Endodermal cell (in vitro differentiated cells): ENCODE data around the gene TRAPPC2. TPM values are rescaled to one million over a fixed set of nuclear protein-coding genes. Genes with fewer than 3 reads are reported as not detected.

Source experiments
- DNase-seq: peaks from one replicate; pipeline ENCODE4 v3.0.0-alpha.2; 2017
- H3K27ac ChIP-seq: 2 replicates; pipeline ENCODE4 v1.5.1; 2013; ENCODE audit warnings: mild to moderate bottlenecking, low read depth, low read length, moderate library complexity
- H3K27me3 ChIP-seq: 2 replicates; pipeline ENCODE4 v1.6.1; 2013; ENCODE audit warnings: mild to moderate bottlenecking, low read length, moderate library complexity; ENCODE audit not compliant: insufficient read depth, control insufficient read depth, poor library complexity, severe bottlenecking
- H3K36me3 ChIP-seq: 2 replicates; pipeline ENCODE4 v1.7.0; 2013; ENCODE audit warnings: mild to moderate bottlenecking, low read length, moderate library complexity; ENCODE audit not compliant: control insufficient read depth, insufficient read depth
- H3K4me1 ChIP-seq: one replicate; pipeline ENCODE4 v1.7.0; 2013; ENCODE audit warnings: low read length; ENCODE audit not compliant: control insufficient read depth, insufficient read depth
- H3K4me3 ChIP-seq: 2 replicates; pipeline ENCODE4 v1.5.1; 2013; ENCODE audit warnings: mild to moderate bottlenecking, low read length, moderate library complexity
- H3K9ac ChIP-seq: 2 replicates; pipeline ENCODE4 v1.6.1; 2013; ENCODE audit warnings: mild to moderate bottlenecking, low read length, moderate library complexity; ENCODE audit not compliant: poor library complexity, severe bottlenecking; ENCODE audit errors: extremely low read depth
- H3K9me3 ChIP-seq: 2 replicates; pipeline ENCODE4 v1.6.1; 2013; ENCODE audit warnings: mild to moderate bottlenecking, low read length, moderate library complexity; ENCODE audit not compliant: control insufficient read depth
- H3K27ac Mint-ChIP-seq: 2 replicates; pipeline ENCODE4 v1.8.0; 2020; ENCODE audit warnings: mixed read lengths
- H3K27me3 Mint-ChIP-seq: 2 replicates; pipeline ENCODE4 v1.8.0; 2021; ENCODE audit warnings: mild to moderate bottlenecking, mixed read lengths; ENCODE audit not compliant: insufficient read depth
- H3K36me3 Mint-ChIP-seq: 2 replicates; pipeline ENCODE4 v1.8.0; 2020; ENCODE audit warnings: low read depth, mixed read lengths
- H3K4me1 Mint-ChIP-seq: 2 replicates; pipeline ENCODE4 v1.8.0; 2020; ENCODE audit warnings: mixed read lengths
- H3K4me3 Mint-ChIP-seq: 2 replicates; pipeline ENCODE4 v1.8.0; 2020; ENCODE audit warnings: mild to moderate bottlenecking, moderate library complexity, mixed read lengths
- H3K9me3 Mint-ChIP-seq: 2 replicates; pipeline ENCODE4 v1.8.0; 2020; ENCODE audit warnings: mild to moderate bottlenecking, mixed read lengths
- CTCF ChIP-seq: fragments of 200-600 bp; sonication (generic); conservative IDR thresholded peaks from 2 replicates; pipeline ENCODE4 v1.5.0; 2021; ENCODE audit warnings: antibody characterized with exemption, mild to moderate bottlenecking
- WGBS, 2 experiments: methylation state at CpG; one replicate each; pipeline versions ENCODE4 v1.1.5 to v1.1.7; 2013; ENCODE audit warnings: missing lambda C conversion rate in 2 of 2, mixed read lengths in 1 of 2; ENCODE audit not compliant: insufficient coverage in 1 of 2, insufficient read length in 1 of 2; 5-methylcytosine and 5-hydroxymethylcytosine counted together
- total RNA-seq, 2 donors: library from RNA; stranded (reverse); fragmentation: NEBNext Ultra II Directional in 1 of 2; extraction: Animal tissue kit (Norgen Biotek cat#: 25700) in 1 of 2; gene quantifications; 2 replicates in 1 of 2; 3 replicates in 1 of 2; pipeline ENCODE4 v1.2.1, GENCODE V29; 2021

Gene TRAPPC2
- total RNA-seq, 2 donors from 2014 or later: 12.8 to 14.7 TPM

GRCh38 chrX:13699183-13699826, 35.1 kb downstream of the TRAPPC2 start:
- no peak for TF ChIP-seq CTCF
- no peak overlapping the region for H3K4me3 Mint-ChIP-seq
- H3K36me3 Mint-ChIP-seq: no peaks in the 10 kb centered on the region
- WGBS, 2 experiments: 95 to 100% methylated on average over 1 to 5 of the region's 7 CpGs
- H3K4me1 Mint-ChIP-seq: peaks cover 3% of the 10 kb centered on the region
- Histone ChIP-seq H3K9me3 (no peaks in the 10 kb centered on the region), H3K9ac (no peak overlapping the region), H3K4me3 (no peak overlapping the region), H3K27ac (no peak overlapping the region), H3K36me3 (peaks cover 8% of the 10 kb centered on the region), H3K27me3 (no peaks in the 10 kb centered on the region), H3K4me1 (no peaks in the 10 kb centered on the region)
- no peaks in the 10 kb centered on the region for H3K27me3 Mint-ChIP-seq
- DNase-seq: no peak
- no peak overlapping the region for H3K27ac Mint-ChIP-seq
- peaks cover 55% of the 10 kb centered on the region for H3K9me3 Mint-ChIP-seq

GRCh38 chrX:13698432-13698831, 36.0 kb downstream of the TRAPPC2 start:
- no peaks in the 10 kb centered on the region for H3K27me3 ChIP-seq
- Mint-ChIP-seq H3K27ac (no peak overlapping the region), H3K4me3 (no peak overlapping the region), H3K36me3 (no peaks in the 10 kb centered on the region), H3K4me1 (peaks cover 7% of the 10 kb centered on the region), H3K9me3 (peaks cover 59% of the 10 kb centered on the region), H3K27me3 (no peaks in the 10 kb centered on the region)
- WGBS, 2 experiments: 100% methylated on average over 1 of the region's 1 CpG; no CpG with 5 or more reads in 1 of the 2 experiments
- DNase-seq: no peak
- no peaks in the 10 kb centered on the region for H3K9me3 ChIP-seq
- no peak overlapping the region for H3K4me3 ChIP-seq
- no peak overlapping the region for H3K9ac ChIP-seq
- peaks cover 4% of the 10 kb centered on the region for H3K36me3 ChIP-seq
- H3K4me1 ChIP-seq: no peaks in the 10 kb centered on the region
- TF ChIP-seq CTCF: no peak
- H3K27ac ChIP-seq: no peak overlapping the region

- no peaks in the 10 kb centered on the region for H3K9me3 ChIP-seq
- H3K4me1 ChIP-seq: no peaks in the 10 kb centered on the region
- peaks cover 4% of the 10 kb centered on the region for H3K36me3 ChIP-seq
- Mint-ChIP-seq H3K9me3 (peaks cover 64% of the 10 kb centered on the region), H3K27ac (no peak overlapping the region), H3K4me1 (peaks cover 11% of the 10 kb centered on the region), H3K27me3 (no peaks in the 10 kb centered on the region), H3K4me3 (no peak overlapping the region), H3K36me3 (no peaks in the 10 kb centered on the region)
- no peaks in the 10 kb centered on the region for H3K27me3 ChIP-seq
- H3K9ac ChIP-seq: no peak overlapping the region
- no peak for DNase-seq
- H3K27ac ChIP-seq: no peak overlapping the region
- no peak for TF ChIP-seq CTCF
- no peak overlapping the region for H3K4me3 ChIP-seq
- 90% methylated on average over 1 of the region's 1 CpG; no CpG with 5 or more reads in 1 of the 2 experiments for WGBS, 2 experiments
Observed at GRCh38 chrX:13697976-13698375, 36.4 kb downstream of the TRAPPC2 start.
